ENCODE data around the gene ZMYND8.

The ZMYND8 gene

GRCh38 chr20:47198996-47199552 lies 157.4 kb downstream of the ZMYND8 start:
- intact Hi-C loops (cut with DNase I; ENCODE audit: low total_unique reads): loop anchor here (5.0 kb wide), 2 partner anchors 73 to 423 kb away; no protein-coding TSS in a partner anchor
- Histone ChIP-seq H3K4me3 (no peak overlapping the region), H3K36me3 (no peaks in the 10 kb centered on the region), H3K4me1 (peaks cover 0 to 8% (median 0%) of the 10 kb centered on the region in 4 donors), H3K27me3 (no peaks in the 10 kb centered on the region), H3K27ac (no peak overlapping the region), H3K9me3 (no peaks in the 10 kb centered on the region)
- TF ChIP-seq, protein P1, sequence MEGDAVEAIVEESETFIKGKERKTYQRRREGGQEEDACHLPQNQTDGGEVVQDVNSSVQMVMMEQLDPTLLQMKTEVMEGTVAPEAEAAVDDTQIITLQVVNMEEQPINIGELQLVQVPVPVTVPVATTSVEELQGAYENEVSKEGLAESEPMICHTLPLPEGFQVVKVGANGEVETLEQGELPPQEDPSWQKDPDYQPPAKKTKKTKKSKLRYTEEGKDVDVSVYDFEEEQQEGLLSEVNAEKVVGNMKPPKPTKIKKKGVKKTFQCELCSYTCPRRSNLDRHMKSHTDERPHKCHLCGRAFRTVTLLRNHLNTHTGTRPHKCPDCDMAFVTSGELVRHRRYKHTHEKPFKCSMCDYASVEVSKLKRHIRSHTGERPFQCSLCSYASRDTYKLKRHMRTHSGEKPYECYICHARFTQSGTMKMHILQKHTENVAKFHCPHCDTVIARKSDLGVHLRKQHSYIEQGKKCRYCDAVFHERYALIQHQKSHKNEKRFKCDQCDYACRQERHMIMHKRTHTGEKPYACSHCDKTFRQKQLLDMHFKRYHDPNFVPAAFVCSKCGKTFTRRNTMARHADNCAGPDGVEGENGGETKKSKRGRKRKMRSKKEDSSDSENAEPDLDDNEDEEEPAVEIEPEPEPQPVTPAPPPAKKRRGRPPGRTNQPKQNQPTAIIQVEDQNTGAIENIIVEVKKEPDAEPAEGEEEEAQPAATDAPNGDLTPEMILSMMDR (IDR thresholded peaks at IDR 0.05): no peak
- DNase-seq: no peak

- TF ChIP-seq, protein P1 (IDR thresholded peaks at IDR 0.05): no peak
- H3K4me3 ChIP-seq: no peak overlapping the region
- H3K27ac ChIP-seq: no peak overlapping the region
- H3K36me3 ChIP-seq: no peaks in the 10 kb centered on the region
- H3K4me1 ChIP-seq: peaks cover 0 to 8% (median 0%) of the 10 kb centered on the region in 4 donors
- intact Hi-C loops (cut with DNase I; ENCODE audit: low total_unique reads): loop anchor here (5.0 kb wide), 2 partner anchors 74 to 424 kb away; no protein-coding TSS in a partner anchor
- DNase-seq: no peak
- H3K9me3 ChIP-seq: no peaks in the 10 kb centered on the region
- H3K27me3 ChIP-seq: no peaks in the 10 kb centered on the region
Measured at GRCh38 chr20:47198254-47198671, 158.2 kb downstream of the ZMYND8 start.

DNA sequence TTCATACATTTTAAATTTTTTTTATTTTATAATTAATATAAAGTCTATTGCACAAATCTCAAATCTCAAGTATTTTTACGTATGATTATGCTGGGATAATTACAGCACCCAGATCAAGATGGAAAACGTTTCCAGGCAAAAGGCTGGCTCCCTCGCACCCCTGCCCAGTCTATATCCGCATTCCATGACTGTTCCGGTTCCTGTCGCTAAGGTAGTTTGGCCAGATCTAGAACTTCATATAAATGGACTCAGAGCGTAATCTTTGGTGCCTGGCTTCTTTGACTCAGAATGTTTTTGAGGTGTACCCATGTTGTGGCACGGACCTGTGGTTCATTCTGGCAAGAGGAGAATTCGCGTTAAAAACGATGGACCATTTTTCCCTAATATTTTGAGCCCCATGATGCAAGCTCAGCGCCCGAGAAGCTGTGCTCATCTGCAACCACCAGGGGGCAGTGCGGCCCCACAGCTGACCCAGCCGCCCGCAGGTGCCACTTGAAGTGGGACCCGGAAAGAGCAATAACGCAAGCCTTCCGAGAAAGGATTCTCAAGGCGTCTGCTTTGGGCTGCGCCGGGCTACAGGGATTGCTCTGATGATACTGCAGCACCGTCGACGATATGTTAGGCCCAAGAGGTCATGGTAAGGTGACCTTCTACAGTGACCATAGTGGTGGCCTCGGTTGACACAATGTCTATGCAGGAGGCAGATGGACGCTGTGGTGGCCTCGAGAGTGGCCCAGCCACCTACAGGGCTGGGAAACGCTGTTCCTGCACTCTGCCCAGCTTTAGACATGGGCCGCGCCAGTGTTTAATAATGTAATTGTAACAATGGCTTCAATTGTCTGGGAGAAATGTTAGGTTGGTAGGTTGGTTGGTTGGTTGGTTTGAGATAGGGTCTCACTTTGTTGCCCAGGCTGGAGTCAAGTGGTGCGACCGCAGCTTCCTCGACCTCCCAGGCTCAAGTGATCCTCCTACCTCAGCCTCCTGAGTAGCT lies 160.1 kb downstream of the ZMYND8 start:
- peak; percentile 56 to 80 for DNase-seq
- TF ChIP-seq, protein P1 (IDR thresholded peaks at IDR 0.05): peak; percentile 94 to 98
- intact Hi-C loops (cut with DNase I; ENCODE audit: low total_unique reads): loop anchor here (2.0 to 5.0 kb wide), 3 partner anchors 76 to 426 kb away; no protein-coding TSS in a partner anchor
- peaks cover 0 to 8% (median 0%) of the 10 kb centered on the region in 4 donors for H3K4me1 ChIP-seq
- H3K27ac ChIP-seq: no peak overlapping the region
- peak overlapping the region in 1 of 2 donors; percentile 6 for H3K4me3 ChIP-seq
- no peaks in the 10 kb centered on the region for H3K27me3 ChIP-seq
- H3K9me3 ChIP-seq: no peaks in the 10 kb centered on the region
- H3K36me3 ChIP-seq: no peaks in the 10 kb centered on the region

DNA sequence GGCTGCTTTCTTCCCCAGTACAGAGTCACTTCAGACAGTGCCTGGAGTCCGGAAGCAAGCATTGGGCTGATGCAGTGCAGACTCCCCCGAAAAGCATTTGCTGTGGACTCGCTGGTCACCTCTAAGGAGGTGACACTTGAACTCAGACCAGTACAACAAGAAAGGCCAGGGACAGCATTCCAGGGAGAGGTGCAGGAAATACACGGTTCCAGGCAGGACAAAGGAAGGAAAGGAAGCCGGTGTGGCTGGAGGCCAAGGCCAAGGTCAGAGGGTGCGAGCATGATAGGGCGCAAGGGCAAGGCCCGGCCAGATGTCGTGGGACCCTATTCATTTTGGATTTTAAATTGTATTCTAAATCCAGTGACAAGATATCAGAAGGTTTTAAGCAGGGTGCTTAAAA lies 160.9 kb downstream of the ZMYND8 start:
- Histone ChIP-seq H3K4me1 (peaks cover 0 to 8% (median 0%) of the 10 kb centered on the region in 4 donors), H3K4me3 (no peak overlapping the region), H3K9me3 (no peaks in the 10 kb centered on the region), H3K27ac (no peak overlapping the region), H3K27me3 (no peaks in the 10 kb centered on the region), H3K36me3 (no peaks in the 10 kb centered on the region)
- intact Hi-C loops (cut with DNase I; ENCODE audit: low total_unique reads): loop anchor here (5.0 kb wide), 2 partner anchors 77 to 427 kb away; no protein-coding TSS in a partner anchor
- TF ChIP-seq, protein P1 (IDR thresholded peaks at IDR 0.05): no peak
- DNase-seq: no peak

GRCh38 chr20:47191956-47192355 lies 164.5 kb downstream of the ZMYND8 start:
- H3K4me3 ChIP-seq: no peak overlapping the region
- no peak overlapping the region for H3K27ac ChIP-seq
- H3K36me3 ChIP-seq: no peaks in the 10 kb centered on the region
- TF ChIP-seq, protein P1 (IDR thresholded peaks at IDR 0.05): no peak
- no peaks in the 10 kb centered on the region for H3K9me3 ChIP-seq
- peaks cover 0 to 8% (median 2%) of the 10 kb centered on the region in 4 donors for H3K4me1 ChIP-seq
- no peaks in the 10 kb centered on the region for H3K27me3 ChIP-seq
- intact Hi-C loops (cut with DNase I; ENCODE audit: low total_unique reads): no loop called here
- DNase-seq: no peak
